ENCODE data around the gene RGS12. TPM values are rescaled to one million over a fixed set of nuclear protein-coding genes. Genes with fewer than 3 reads are reported as not detected.

RGS12 gene
- polyA plus RNA-seq, 1 donor (not counting 4 experiments of a cell fraction or from before 2014, with no cell fraction given), result 34.0 TPM

GRCh38 chr4:3322059-3322550 is 29.3 kb downstream of the RGS12 start:
- dilution Hi-C loops (cut with MboI; ENCODE audit: extremely low pct_ligation_motif_present, low sequenced_read_pairs), result no loop called here
- Histone ChIP-seq H3K4me3 (ENCODE audit: control insufficient read depth in 2 of 3, extremely low read depth in 1 of 3, insufficient read depth in 2 of 3, low read depth in 1 of 3, low read length in 3 of 3) (no peak overlapping the region), H3K4me2 (ENCODE audit: control insufficient read depth, extremely low read depth, insufficient read depth, low read depth, low read length) (no peak overlapping the region), H3K4me1 (ENCODE audit: control insufficient read depth, extremely low read depth, insufficient read depth, low read length) (no peaks in the 10 kb centered on the region), H3K27me3 (ENCODE audit: control insufficient read depth, extremely low read depth, insufficient read depth, low read length) (no peaks in the 10 kb centered on the region), H3K9ac (ENCODE audit: control insufficient read depth, extremely low read depth, insufficient read depth, low read length) (no peak overlapping the region), H2AFZ (ENCODE audit: control insufficient read depth, low read length) (no peak overlapping the region), H3K9me3 (ENCODE audit: control insufficient read depth, low read depth, low read length) (no peaks in the 10 kb centered on the region), H3K27ac (ENCODE audit: control insufficient read depth, insufficient read depth, low read length) (no peak overlapping the region), H3K36me3 (ENCODE audit: control insufficient read depth in 2 of 2, extremely low read depth in 1 of 2, insufficient read depth in 2 of 2, low read length in 2 of 2) (no peaks in the 10 kb centered on the region), H4K20me1 (ENCODE audit: control insufficient read depth, extremely low read depth, insufficient read depth, low read length) (no peaks in the 10 kb centered on the region), H3K79me2 (ENCODE audit: control insufficient read depth, insufficient read depth, low read length) (no peaks in the 10 kb centered on the region), H3K9me1 (ENCODE audit: control insufficient read depth, extremely low read depth, insufficient read depth, low read length) (no peaks in the 10 kb centered on the region)
- FAIRE-seq (no peak), DNase-seq (ENCODE audit: low read depth, low spot score) (no peak)
- TF ChIP-seq, protein P1, sequence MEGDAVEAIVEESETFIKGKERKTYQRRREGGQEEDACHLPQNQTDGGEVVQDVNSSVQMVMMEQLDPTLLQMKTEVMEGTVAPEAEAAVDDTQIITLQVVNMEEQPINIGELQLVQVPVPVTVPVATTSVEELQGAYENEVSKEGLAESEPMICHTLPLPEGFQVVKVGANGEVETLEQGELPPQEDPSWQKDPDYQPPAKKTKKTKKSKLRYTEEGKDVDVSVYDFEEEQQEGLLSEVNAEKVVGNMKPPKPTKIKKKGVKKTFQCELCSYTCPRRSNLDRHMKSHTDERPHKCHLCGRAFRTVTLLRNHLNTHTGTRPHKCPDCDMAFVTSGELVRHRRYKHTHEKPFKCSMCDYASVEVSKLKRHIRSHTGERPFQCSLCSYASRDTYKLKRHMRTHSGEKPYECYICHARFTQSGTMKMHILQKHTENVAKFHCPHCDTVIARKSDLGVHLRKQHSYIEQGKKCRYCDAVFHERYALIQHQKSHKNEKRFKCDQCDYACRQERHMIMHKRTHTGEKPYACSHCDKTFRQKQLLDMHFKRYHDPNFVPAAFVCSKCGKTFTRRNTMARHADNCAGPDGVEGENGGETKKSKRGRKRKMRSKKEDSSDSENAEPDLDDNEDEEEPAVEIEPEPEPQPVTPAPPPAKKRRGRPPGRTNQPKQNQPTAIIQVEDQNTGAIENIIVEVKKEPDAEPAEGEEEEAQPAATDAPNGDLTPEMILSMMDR (optimal IDR thresholded peaks at IDR 0.05 in 1 of 3, IDR thresholded peaks at IDR 0.05 in 1 of 3, conservative IDR thresholded peaks at IDR 0.05 in 1 of 3; ENCODE audit: extremely low read depth in 1 of 3, insufficient read depth in 2 of 3, low read length in 3 of 3), result no peak
- no peak for TF ChIP-seq EZH2 (IDR thresholded peaks at IDR 0.05; ENCODE audit: low read length)

DNA sequence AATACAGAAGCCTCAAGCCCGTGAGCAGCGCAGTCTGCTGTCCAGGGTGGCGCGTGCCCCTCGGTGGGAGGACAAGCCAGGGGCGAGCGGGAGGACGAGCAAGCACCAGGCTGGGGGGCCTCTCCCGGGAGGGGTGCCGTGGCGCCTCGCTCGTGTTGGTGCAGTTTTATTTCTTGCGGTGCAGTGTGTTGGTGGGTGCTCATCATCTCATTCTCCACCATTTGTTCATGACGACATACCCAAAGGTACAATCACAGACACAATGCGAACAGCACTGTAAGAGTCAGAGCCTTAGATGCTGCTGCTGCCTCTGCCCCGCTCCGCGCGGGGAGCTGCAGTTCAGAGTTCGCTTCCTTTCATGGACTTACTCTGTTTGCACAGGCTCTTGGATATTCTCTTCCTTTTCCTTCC is 30.3 kb downstream of the RGS12 start:
- no peak for DNase-seq (ENCODE audit: low read depth, low spot score)
- Histone ChIP-seq H3K36me3 (ENCODE audit: control insufficient read depth in 2 of 2, extremely low read depth in 1 of 2, insufficient read depth in 2 of 2, low read length in 2 of 2) (no peaks in the 10 kb centered on the region), H3K27ac (ENCODE audit: control insufficient read depth, insufficient read depth, low read length) (no peak overlapping the region), H3K79me2 (ENCODE audit: control insufficient read depth, insufficient read depth, low read length) (no peaks in the 10 kb centered on the region), H3K9me3 (ENCODE audit: control insufficient read depth, low read depth, low read length) (no peaks in the 10 kb centered on the region), H3K4me1 (ENCODE audit: control insufficient read depth, extremely low read depth, insufficient read depth, low read length) (no peaks in the 10 kb centered on the region), H4K20me1 (ENCODE audit: control insufficient read depth, extremely low read depth, insufficient read depth, low read length) (no peaks in the 10 kb centered on the region), H3K27me3 (ENCODE audit: control insufficient read depth, extremely low read depth, insufficient read depth, low read length) (no peaks in the 10 kb centered on the region), H3K9ac (ENCODE audit: control insufficient read depth, extremely low read depth, insufficient read depth, low read length) (no peak overlapping the region), H3K4me3 (ENCODE audit: control insufficient read depth in 2 of 3, extremely low read depth in 1 of 3, insufficient read depth in 2 of 3, low read depth in 1 of 3, low read length in 3 of 3) (no peak overlapping the region), H2AFZ (ENCODE audit: control insufficient read depth, low read length) (no peak overlapping the region), H3K4me2 (ENCODE audit: control insufficient read depth, extremely low read depth, insufficient read depth, low read depth, low read length) (no peak overlapping the region), H3K9me1 (ENCODE audit: control insufficient read depth, extremely low read depth, insufficient read depth, low read length) (no peaks in the 10 kb centered on the region)
- FAIRE-seq, result no peak
- TF ChIP-seq EZH2 (IDR thresholded peaks at IDR 0.05; ENCODE audit: low read length), result no peak
- TF ChIP-seq, protein P1 (optimal IDR thresholded peaks at IDR 0.05 in 1 of 3, IDR thresholded peaks at IDR 0.05 in 1 of 3, conservative IDR thresholded peaks at IDR 0.05 in 1 of 3; ENCODE audit: extremely low read depth in 1 of 3, insufficient read depth in 2 of 3, low read length in 3 of 3), result no peak
- dilution Hi-C loops (cut with MboI; ENCODE audit: extremely low pct_ligation_motif_present, low sequenced_read_pairs), result no loop called here

Data from keratinocyte (primary cell).